ENCODE measurements around the gene AGPAT1.

The AGPAT1 gene

DNA sequence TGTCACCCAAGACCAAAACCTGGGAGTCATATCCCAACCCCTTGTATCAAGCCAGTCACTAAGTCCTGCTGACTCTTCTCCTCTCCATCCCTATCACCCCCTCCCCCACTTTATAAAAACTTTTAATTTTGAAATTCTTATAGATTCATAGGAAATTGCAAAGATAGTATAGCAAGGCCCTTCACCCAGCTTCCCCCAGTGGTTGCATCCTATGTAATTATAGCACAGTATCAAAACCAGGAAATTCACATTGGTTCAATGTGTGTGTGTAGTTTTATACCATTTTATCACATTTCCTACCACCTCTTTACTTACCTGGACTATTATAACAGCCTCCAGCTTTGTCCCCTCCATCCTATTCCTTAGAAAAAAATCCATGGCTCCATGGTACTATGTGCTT, 17.8 kb downstream of the AGPAT1 start:
- no peak for DNase-seq
- TF ChIP-seq CTCF (IDR thresholded peaks at IDR 0.05; ENCODE audit: low read depth, low read length) = no peak
- no peaks in the 10 kb centered on the region for H3K9me3 ChIP-seq
- peaks cover 33% of the 10 kb centered on the region for H3K36me3 ChIP-seq
- H3K27me3 ChIP-seq = no peaks in the 10 kb centered on the region
- 0 out of 2 replicates have a peak, but pooled peaks cover 3% of the 10 kb centered on the region for H3K4me1 ChIP-seq
- no peak overlapping the region for H3K4me3 ChIP-seq (ENCODE audit: low read depth, low read length)

- Histone ChIP-seq H3K4me1 (peaks cover 7% of the 10 kb centered on the region), H3K27me3 (no peaks in the 10 kb centered on the region), H3K36me3 (peaks cover 33% of the 10 kb centered on the region), H3K9me3 (no peaks in the 10 kb centered on the region), H3K4me3 (ENCODE audit: low read depth, low read length) (no peak overlapping the region)
- DNase-seq = no peak
- no peak for TF ChIP-seq CTCF (IDR thresholded peaks at IDR 0.05; ENCODE audit: low read depth, low read length)
Measured at GRCh38 chr6:32156891-32157290, 19.0 kb downstream of the AGPAT1 start.

DNA sequence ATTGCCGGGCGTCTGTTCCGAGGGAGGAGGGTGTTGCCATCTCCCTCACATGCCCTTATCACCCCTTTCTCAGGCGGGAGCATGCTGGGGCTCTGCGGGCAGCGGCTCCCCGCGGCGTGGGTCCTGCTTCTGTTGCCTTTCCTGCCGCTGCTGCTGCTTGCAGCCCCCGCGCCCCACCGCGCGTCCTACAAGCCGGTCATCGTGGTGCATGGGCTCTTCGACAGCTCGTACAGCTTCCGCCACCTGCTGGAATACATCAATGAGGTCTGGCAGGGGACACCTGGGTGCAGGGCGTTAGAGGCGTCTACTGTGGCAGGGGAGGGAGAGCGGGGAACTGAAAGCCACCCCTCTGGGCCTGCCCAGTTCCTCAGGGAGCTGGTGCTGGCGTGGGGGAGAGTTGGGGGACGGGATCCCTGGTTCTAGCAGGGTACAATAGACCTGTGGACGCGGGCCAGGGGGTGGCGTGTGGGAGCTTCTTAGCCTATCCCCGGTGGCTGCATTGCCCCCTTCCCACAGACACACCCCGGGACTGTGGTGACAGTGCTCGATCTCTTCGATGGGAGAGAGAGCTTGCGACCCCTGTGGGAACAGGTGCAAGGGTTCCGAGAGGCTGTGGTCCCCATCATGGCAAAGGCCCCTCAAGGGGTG, 21.2 kb downstream of the AGPAT1 start:
- no peaks in the 10 kb centered on the region for H3K9me3 ChIP-seq
- peak; percentile 82 for DNase-seq
- H3K4me1 ChIP-seq = peaks cover 7% of the 10 kb centered on the region

GRCh38 chr6:32153564-32154513, 22.0 kb downstream of the AGPAT1 start, which contains the start of gene PPT2:
Gene PPT2, plus strand, starts transcription at chr6:32154141. Its CDS starts 454 bp downstream, at chr6:32154595.
- peaks cover 31% of the 10 kb centered on the region for H3K36me3 ChIP-seq
- peak within 1 kb of the TSS; percentile 96 for H3K4me3 ChIP-seq (ENCODE audit: low read depth, low read length)
- H3K27me3 ChIP-seq = no peaks in the 10 kb centered on the region
- peaks cover 7% of the 10 kb centered on the region for H3K4me1 ChIP-seq
- peak; percentile 95 for DNase-seq
- peak; percentile 30; the same call in 1 of the 2 replicates for TF ChIP-seq CTCF (IDR thresholded peaks at IDR 0.05; ENCODE audit: low read depth, low read length)
- H3K9me3 ChIP-seq = no peaks in the 10 kb centered on the region

More for the DNA sequence above, 21.2 kb downstream of the AGPAT1 start:
- Histone ChIP-seq H3K36me3 (peaks cover 33% of the 10 kb centered on the region), H3K4me3 (ENCODE audit: low read depth, low read length) (peak overlapping the region; percentile 96), H3K27me3 (no peaks in the 10 kb centered on the region)
- peak; percentile 68 for TF ChIP-seq CTCF (IDR thresholded peaks at IDR 0.05; ENCODE audit: low read depth, low read length)

GRCh38 chr6:32152769-32153563, 22.9 kb downstream of the AGPAT1 start:
- Histone ChIP-seq H3K36me3 (peaks cover 23% of the 10 kb centered on the region), H3K9me3 (no peaks in the 10 kb centered on the region), H3K27me3 (no peaks in the 10 kb centered on the region), H3K4me3 (ENCODE audit: low read depth, low read length) (peak overlapping the region; percentile 96), H3K4me1 (peaks cover 7% of the 10 kb centered on the region)
- no peak for TF ChIP-seq CTCF (IDR thresholded peaks at IDR 0.05; ENCODE audit: low read depth, low read length)
- DNase-seq = peak; percentile 69

All from BE2C (cell line).